MM.1S (cell line): ENCODE data around the gene BTBD9.

Experiments
- DNase-seq: peaks from one replicate; pipeline ENCODE4 v3.0.0-alpha.2; 2015
- H2AFZ ChIP-seq: fragments of 300-600 bp; sonication (generic); 2 replicates; pipeline ENCODE4 v1.6.0; 2016; ENCODE audit warnings: antibody characterized with exemption, low read length
- H3F3A ChIP-seq: fragments of 300-600 bp; sonication (generic); 2 replicates; pipeline ENCODE4 v1.6.1; 2016; ENCODE audit warnings: mild to moderate bottlenecking, antibody characterized with exemption, low read length, moderate library complexity, mixed read lengths; ENCODE audit not compliant: insufficient read depth
- H3K27ac ChIP-seq: fragments of 300-600 bp; sonication (generic); 2 replicates; pipeline ENCODE4 v1.5.1; 2016; ENCODE audit warnings: mild to moderate bottlenecking, low read length
- H3K27me3 ChIP-seq: fragments of 300-600 bp; sonication (generic); replicated peaks from 2 replicates; pipeline ENCODE4 v1.6.0; 2016; ENCODE audit warnings: low read length; ENCODE audit not compliant: insufficient read depth
- H3K36me3 ChIP-seq: fragments of 300-600 bp; sonication (generic); replicated peaks from 2 replicates; pipeline ENCODE4 v1.6.1; 2016; ENCODE audit warnings: mild to moderate bottlenecking, low read length, mixed read lengths; ENCODE audit not compliant: insufficient read depth
- H3K4me1 ChIP-seq: fragments of 300-600 bp; sonication (generic); 2 replicates; pipeline ENCODE4 v1.6.1; 2016; ENCODE audit warnings: low read length, mixed read lengths
- H3K4me2 ChIP-seq: fragments of 300-600 bp; sonication (generic); 2 replicates; pipeline ENCODE4 v1.6.0; 2016; ENCODE audit warnings: low read depth, low read length
- H3K4me3 ChIP-seq: fragments of 300-600 bp; sonication (generic); 2 replicates; pipeline ENCODE4 v1.5.1; 2016; ENCODE audit warnings: low read length, mixed read lengths
- H3K79me2 ChIP-seq: fragments of 300-600 bp; sonication (generic); 2 replicates; pipeline ENCODE4 v1.6.1; 2016; ENCODE audit warnings: mixed run types, low read length, mixed read lengths
- H3K9ac ChIP-seq: fragments of 300-600 bp; sonication (generic); 2 replicates; pipeline ENCODE4 v1.6.1; 2016; ENCODE audit warnings: low read length, mixed read lengths
- H3K9me2 ChIP-seq: fragments of 300-600 bp; sonication (generic); replicated peaks from 2 replicates; pipeline ENCODE4 v1.6.1; 2016; ENCODE audit warnings: mild to moderate bottlenecking, low read length, mixed read lengths; ENCODE audit not compliant: insufficient read depth
- H3K9me3 ChIP-seq: fragments of 300-600 bp; sonication (generic); replicated peaks from 2 replicates; pipeline ENCODE4 v1.6.1; 2016; ENCODE audit warnings: mild to moderate bottlenecking, low read length, mixed read lengths; ENCODE audit not compliant: insufficient read depth
- H4K20me1 ChIP-seq: fragments of 300-600 bp; sonication (generic); 2 replicates; pipeline ENCODE4 v1.6.1; 2016; ENCODE audit warnings: mild to moderate bottlenecking, low read length, moderate library complexity, mixed read lengths; ENCODE audit not compliant: insufficient read depth
- EZH2 ChIP-seq: fragments of 300-600 bp; sonication (generic); optimal IDR thresholded peaks from 2 replicates; pipeline ENCODE3; 2017; ENCODE audit warnings: low read depth, mild to moderate bottlenecking, antibody characterized with exemption, low read length, mixed read lengths
- EZH2phosphoT487 ChIP-seq: fragments of 300-600 bp; sonication (generic); IDR thresholded peaks from 2 replicates; pipeline ENCODE4 v1.6.1; 2018; ENCODE audit warnings: antibody characterized with exemption, low read length
- TF ChIP-seq, protein P1 (sequence below): fragments of 300-600 bp; sonication (generic); IDR thresholded peaks from 2 replicates; pipeline ENCODE4 v1.5.1; 2016; ENCODE audit warnings: antibody characterized with exemption, low read length, mixed read lengths

BTBD9 gene

DNA sequence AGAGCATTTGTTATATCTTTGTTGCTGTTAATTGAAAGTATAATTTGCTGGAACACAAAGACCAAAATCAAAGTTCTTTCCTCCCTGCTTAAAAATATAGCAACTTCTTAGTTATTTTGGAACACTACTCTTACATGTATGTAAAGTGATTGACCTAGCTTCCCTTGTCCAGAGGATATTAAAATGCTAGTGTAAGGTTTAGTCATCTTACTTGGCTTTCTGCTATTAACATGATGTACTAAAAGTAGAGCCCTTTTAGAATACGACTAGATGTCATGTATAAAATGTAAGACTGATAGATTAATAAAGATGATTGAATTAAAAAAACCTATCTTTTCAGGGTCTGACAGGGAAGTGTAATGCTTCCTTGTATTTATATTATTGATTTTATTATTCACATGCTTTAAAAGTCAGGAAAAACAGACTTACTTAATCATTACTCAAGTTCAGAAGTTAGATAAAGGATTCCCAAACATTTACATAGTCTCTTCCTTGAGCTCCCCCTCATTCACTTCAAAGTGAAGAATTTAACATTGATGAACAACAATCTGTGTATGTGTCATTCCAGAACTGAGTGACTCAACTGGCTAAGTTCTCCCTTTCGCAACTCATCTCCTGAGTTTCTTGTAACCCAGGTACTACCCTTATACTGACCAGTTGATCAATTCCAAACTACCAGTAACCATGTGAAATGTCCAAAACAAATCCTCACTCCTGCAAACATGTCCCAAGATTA lies 50.9 kb downstream of the BTBD9 start:
- H3K9ac ChIP-seq: no peak overlapping the region
- H3K9me3 ChIP-seq: no peaks in the 10 kb centered on the region
- H3K79me2 ChIP-seq: no peaks in the 10 kb centered on the region
- H2AFZ ChIP-seq: no peak overlapping the region
- H4K20me1 ChIP-seq: no peaks in the 10 kb centered on the region
- no peaks in the 10 kb centered on the region for H3K27me3 ChIP-seq
- no peaks in the 10 kb centered on the region for H3F3A ChIP-seq
- no peaks in the 10 kb centered on the region for H3K4me1 ChIP-seq
- H3K4me3 ChIP-seq: no peak overlapping the region
- H3K9me2 ChIP-seq: no peaks in the 10 kb centered on the region
- DNase-seq: no peak
- no peak for TF ChIP-seq EZH2phosphoT487
- no peak for TF ChIP-seq EZH2
- TF ChIP-seq, protein P1, sequence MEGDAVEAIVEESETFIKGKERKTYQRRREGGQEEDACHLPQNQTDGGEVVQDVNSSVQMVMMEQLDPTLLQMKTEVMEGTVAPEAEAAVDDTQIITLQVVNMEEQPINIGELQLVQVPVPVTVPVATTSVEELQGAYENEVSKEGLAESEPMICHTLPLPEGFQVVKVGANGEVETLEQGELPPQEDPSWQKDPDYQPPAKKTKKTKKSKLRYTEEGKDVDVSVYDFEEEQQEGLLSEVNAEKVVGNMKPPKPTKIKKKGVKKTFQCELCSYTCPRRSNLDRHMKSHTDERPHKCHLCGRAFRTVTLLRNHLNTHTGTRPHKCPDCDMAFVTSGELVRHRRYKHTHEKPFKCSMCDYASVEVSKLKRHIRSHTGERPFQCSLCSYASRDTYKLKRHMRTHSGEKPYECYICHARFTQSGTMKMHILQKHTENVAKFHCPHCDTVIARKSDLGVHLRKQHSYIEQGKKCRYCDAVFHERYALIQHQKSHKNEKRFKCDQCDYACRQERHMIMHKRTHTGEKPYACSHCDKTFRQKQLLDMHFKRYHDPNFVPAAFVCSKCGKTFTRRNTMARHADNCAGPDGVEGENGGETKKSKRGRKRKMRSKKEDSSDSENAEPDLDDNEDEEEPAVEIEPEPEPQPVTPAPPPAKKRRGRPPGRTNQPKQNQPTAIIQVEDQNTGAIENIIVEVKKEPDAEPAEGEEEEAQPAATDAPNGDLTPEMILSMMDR: no peak
- H3K4me2 ChIP-seq: no peak overlapping the region
- no peak overlapping the region for H3K27ac ChIP-seq
- H3K36me3 ChIP-seq: no peaks in the 10 kb centered on the region

DNA sequence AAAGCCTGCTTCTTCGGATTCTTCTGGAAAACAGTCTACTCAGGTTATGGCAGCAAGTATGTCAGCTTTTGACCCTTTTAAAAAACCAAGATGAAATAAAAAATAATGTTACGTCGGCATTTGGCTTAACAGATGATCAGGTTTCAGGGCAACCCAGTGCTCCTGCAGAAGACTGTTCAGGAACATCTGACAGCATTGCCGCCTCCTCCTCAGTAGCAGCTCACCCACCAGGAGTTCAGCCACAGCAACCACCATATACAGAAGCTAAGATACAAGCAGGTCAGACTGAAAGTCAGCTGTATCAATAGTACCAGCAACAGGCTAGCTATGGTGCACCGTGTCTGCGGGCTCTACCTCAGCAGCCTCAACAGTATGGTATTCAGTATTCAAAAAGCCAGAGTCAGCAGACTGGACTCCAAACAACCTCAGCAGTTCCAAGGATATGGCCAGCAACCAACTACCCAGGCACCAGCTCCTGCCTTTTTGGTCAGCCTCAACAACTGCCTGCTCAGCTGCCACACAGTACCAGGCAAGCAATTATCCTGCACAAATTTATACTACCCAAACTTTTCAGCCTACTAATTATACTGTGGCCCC lies 51.9 kb downstream of the BTBD9 start:
- H3K4me2 ChIP-seq: no peak overlapping the region
- H4K20me1 ChIP-seq: no peaks in the 10 kb centered on the region
- DNase-seq: no peak
- no peak overlapping the region for H2AFZ ChIP-seq
- H3K27ac ChIP-seq: no peak overlapping the region
- no peaks in the 10 kb centered on the region for H3K9me3 ChIP-seq
- H3K36me3 ChIP-seq: no peaks in the 10 kb centered on the region
- no peak overlapping the region for H3K9ac ChIP-seq
- no peaks in the 10 kb centered on the region for H3K79me2 ChIP-seq
- H3K4me3 ChIP-seq: no peak overlapping the region
- H3K4me1 ChIP-seq: no peaks in the 10 kb centered on the region
- H3K9me2 ChIP-seq: no peaks in the 10 kb centered on the region
- H3K27me3 ChIP-seq: no peaks in the 10 kb centered on the region
- H3F3A ChIP-seq: no peaks in the 10 kb centered on the region
- no peak for TF ChIP-seq EZH2phosphoT487
- TF ChIP-seq, protein P1: no peak
- TF ChIP-seq EZH2: no peak

DNA sequence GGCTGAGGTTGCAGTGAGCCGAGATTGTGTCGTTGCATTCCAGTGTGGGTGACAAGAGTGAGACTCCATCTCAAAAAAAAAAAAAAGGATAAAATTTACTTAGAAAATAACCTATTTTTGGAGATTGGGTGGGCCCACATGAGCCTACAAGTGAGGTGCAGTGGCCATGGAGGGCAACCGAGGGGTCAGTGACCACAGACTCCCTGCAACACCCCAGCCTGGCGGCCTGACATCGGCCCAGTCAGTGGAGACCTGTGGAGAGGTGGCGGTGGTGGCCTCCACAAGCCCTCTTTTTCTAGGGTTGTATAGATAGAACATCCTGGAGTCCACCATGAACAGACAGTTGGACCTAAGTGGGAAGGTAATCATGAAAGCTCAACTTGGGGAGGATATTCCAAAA lies 52.7 kb downstream of the BTBD9 start:
- DNase-seq: no peak
- no peaks in the 10 kb centered on the region for H3K27me3 ChIP-seq
- no peak overlapping the region for H3K9ac ChIP-seq
- no peak overlapping the region for H3K27ac ChIP-seq
- TF ChIP-seq, protein P1: no peak
- TF ChIP-seq EZH2 (no peak), EZH2phosphoT487 (no peak)
- H3K4me2 ChIP-seq: no peak overlapping the region
- H3K9me2 ChIP-seq: no peaks in the 10 kb centered on the region
- H3K4me1 ChIP-seq: no peaks in the 10 kb centered on the region
- H3K4me3 ChIP-seq: no peak overlapping the region
- H3K9me3 ChIP-seq: no peaks in the 10 kb centered on the region
- no peaks in the 10 kb centered on the region for H3K79me2 ChIP-seq
- H2AFZ ChIP-seq: no peak overlapping the region
- H3F3A ChIP-seq: no peaks in the 10 kb centered on the region
- no peaks in the 10 kb centered on the region for H3K36me3 ChIP-seq
- H4K20me1 ChIP-seq: no peaks in the 10 kb centered on the region
